SK-N-SH (cell line): Measurements from ENCODE around the gene LIMS2. TPM values are rescaled to one million over a fixed set of nuclear protein-coding genes. Genes with fewer than 3 reads are reported as not detected.

Experiments used
- CTCF ChIA-PET: fragments of 300-600, 350-600 bp; formaldehyde crosslinking; extraction: SDS; loops from one replicate; lab custom pipeline; 2021; lab: Yijun Ruan, JAX
- POLR2A ChIA-PET: fragments of 350-600 bp; sonication (Branson Sonifier 250); formaldehyde crosslinking; extraction: SDS; loops from one replicate; lab custom pipeline; 2020; ENCODE audit warnings: antibody characterized with exemption, inconsistent platforms; lab: Yijun Ruan, JAX
- DNase-seq: peaks from one replicate; pipeline ENCODE4 v3.0.0; 2012
- H2AFZ ChIP-seq: fragments of 200-600 bp; sonication (generic); 2 replicates; pipeline ENCODE4 v1.8.1; 2016; ENCODE audit warnings: antibody characterized with exemption, mild to moderate bottlenecking, low read depth
- H3F3A ChIP-seq: fragments of 200-600 bp; sonication (generic); replicated peaks from 2 replicates; pipeline ENCODE3; 2016; ENCODE audit warnings: antibody characterized with exemption, mild to moderate bottlenecking; ENCODE audit not compliant: insufficient read depth
- H3K27ac ChIP-seq, 2 experiments: fragments of 200-500 bp in 1 of 2; fragments of 200-600 bp in 1 of 2; sonication (Bioruptor generic) in 1 of 2; sonication (generic), shearing (Covaris generic) in 1 of 2; 2 replicates each; pipeline versions ENCODE4 v1.5.1 to v1.6.1; 2014 to 2016; ENCODE audit warnings: low read depth in 2 of 2, inconsistent platforms in 1 of 2, low read length in 1 of 2, mild to moderate bottlenecking in 1 of 2, mixed read lengths in 1 of 2
- H3K27me3 ChIP-seq: fragments of 200-600 bp; sonication (generic), shearing (Covaris generic); 2 replicates; pipeline ENCODE4 v1.6.1; 2016; ENCODE audit warnings: mixed run types; ENCODE audit not compliant: insufficient read depth
- H3K36me3 ChIP-seq, 2 experiments: fragments of 200-500 bp in 1 of 2; fragments of 200-600 bp in 1 of 2; sonication (Bioruptor generic) in 1 of 2; sonication (generic) in 1 of 2; replicated peaks in 1 of 2; 2 replicates each; pipeline versions ENCODE3 to v1.5.1; 2014 to 2016; ENCODE audit warnings: low read length in 1 of 2, mild to moderate bottlenecking in 1 of 2; ENCODE audit not compliant: insufficient read depth in 2 of 2, control insufficient read depth in 1 of 2
- H3K4me1 ChIP-seq, 2 experiments: fragments of 200-500 bp in 1 of 2; fragments of 200-600 bp in 1 of 2; sonication (Bioruptor generic) in 1 of 2; sonication (generic), shearing (Covaris generic) in 1 of 2; 2 replicates each; pipeline versions ENCODE4 v1.5.1 to v1.6.1; 2014 to 2016; ENCODE audit warnings: low read depth in 1 of 2, low read length in 1 of 2, mixed run types in 1 of 2; ENCODE audit not compliant: insufficient read depth in 2 of 2, control insufficient read depth in 1 of 2
- H3K4me2 ChIP-seq: fragments of 200-600 bp; sonication (generic), shearing (Covaris generic); 2 replicates; pipeline ENCODE4 v1.6.1; 2017; ENCODE audit warnings: mixed run types
- H3K4me3 ChIP-seq, 2 experiments: fragments of 200-500 bp in 1 of 2; fragments of 200-600 bp in 1 of 2; sonication (Bioruptor generic) in 1 of 2; sonication (generic), shearing (Covaris generic) in 1 of 2; 2 replicates each; pipeline versions ENCODE4 v1.5.1 to v1.8.1; 2014 to 2016; ENCODE audit warnings: low read depth in 2 of 2, inconsistent platforms in 1 of 2, low read length in 1 of 2, mild to moderate bottlenecking in 1 of 2, mixed read lengths in 1 of 2, moderate library complexity in 1 of 2
- H3K79me2 ChIP-seq: fragments of 200-600 bp; sonication (generic); 2 replicates; pipeline ENCODE4 v1.8.1; 2017; ENCODE audit warnings: mild to moderate bottlenecking; ENCODE audit not compliant: insufficient read depth
- H3K9ac ChIP-seq: fragments of 200-600 bp; sonication (generic); 2 replicates; pipeline ENCODE4 v1.6.1; 2017; ENCODE audit warnings: mixed run types
- H3K9me2 ChIP-seq: fragments of 200-600 bp; sonication (generic); 2 replicates; pipeline ENCODE4 v1.6.1; 2017; ENCODE audit warnings: mixed run types
- H3K9me3 ChIP-seq: fragments of 200-600 bp; sonication (generic); 2 replicates; pipeline ENCODE4 v1.6.1; 2017; ENCODE audit warnings: mixed run types, mild to moderate bottlenecking, moderate library complexity
- H4K20me1 ChIP-seq: fragments of 200-600 bp; sonication (generic); 2 replicates; pipeline ENCODE4 v1.6.1; 2017; ENCODE audit warnings: mild to moderate bottlenecking, mixed run types; ENCODE audit not compliant: insufficient read depth
- CHD2 ChIP-seq: fragments of 150-350 bp; IDR thresholded peaks from 2 replicates; pipeline ENCODE4 v1.6.1; 2018; ENCODE audit warnings: low read length; ENCODE audit not compliant: partially characterized antibody
- ELF1 ChIP-seq: IDR thresholded peaks from 2 replicates; pipeline ENCODE4 v1.4.0; 2012
- EP300 ChIP-seq, 2 experiments: IDR thresholded peaks; 2 replicates each; pipeline versions ENCODE4 v1.4.0 to v1.6.1; 2012; ENCODE audit warnings: borderline replicate concordance in 1 of 2, low read depth in 1 of 2, low read length in 1 of 2
- EZH2phosphoT487 ChIP-seq: fragments of 200-600 bp; sonication (generic); IDR thresholded peaks from 2 replicates; pipeline ENCODE4 v1.6.1; 2017; ENCODE audit warnings: low read depth, mixed run types, mild to moderate bottlenecking, antibody characterized with exemption, moderate library complexity, borderline replicate concordance
- FOSL2 ChIP-seq: IDR thresholded peaks from 2 replicates; pipeline ENCODE4 v1.4.0; 2012; ENCODE audit warnings: low read depth, mild to moderate bottlenecking, moderate library complexity, borderline replicate concordance
- FOXJ3 ChIP-seq: sonication (generic); formaldehyde crosslinking; IDR thresholded peaks from 2 replicates; pipeline ENCODE4 v1.5.1; 2020; ENCODE audit warnings: mild to moderate bottlenecking, missing genetic modification reagents
- GABPA ChIP-seq: IDR thresholded peaks from 2 replicates; pipeline ENCODE4 v1.4.0; 2012; ENCODE audit warnings: low read depth, mild to moderate bottlenecking
- IRF3 ChIP-seq: fragments of 150-350 bp; IDR thresholded peaks from 2 replicates; pipeline ENCODE4 v1.6.1; 2016; ENCODE audit warnings: mild to moderate bottlenecking, low read depth, low read length
- MEF2A ChIP-seq: IDR thresholded peaks from 2 replicates; pipeline ENCODE4 v1.4.0; 2012; ENCODE audit warnings: low read depth, borderline replicate concordance
- NFIC ChIP-seq: IDR thresholded peaks from 2 replicates; pipeline ENCODE4 v1.4.0; 2012; ENCODE audit warnings: borderline replicate concordance
- NRF1 ChIP-seq: IDR thresholded peaks from 2 replicates; pipeline ENCODE4 v1.6.1; 2012; ENCODE audit warnings: low read depth, mild to moderate bottlenecking, low read length
- PBX3 ChIP-seq: IDR thresholded peaks from 2 replicates; pipeline ENCODE4; 2012
- POLR2AphosphoS5 ChIP-seq: IDR thresholded peaks from 2 replicates; pipeline ENCODE4 v1.6.1; 2012; ENCODE audit warnings: low read depth, low read length
- RAD21 ChIP-seq: IDR thresholded peaks from 2 replicates; pipeline ENCODE4 v1.6.1; 2012; ENCODE audit warnings: mild to moderate bottlenecking, low read length
- REST ChIP-seq: IDR thresholded peaks from 2 replicates; pipeline ENCODE4 v1.6.1; 2012; ENCODE audit warnings: mild to moderate bottlenecking, low read depth, low read length, moderate library complexity
- RXRA ChIP-seq: IDR thresholded peaks from 2 replicates; pipeline ENCODE4 v1.4.0; 2012; ENCODE audit warnings: low read depth, mild to moderate bottlenecking, borderline replicate concordance
- SIN3A ChIP-seq: IDR thresholded peaks from 2 replicates; pipeline ENCODE4 v1.6.1; 2012; ENCODE audit warnings: low read depth, mild to moderate bottlenecking, low read length, moderate library complexity, borderline replicate concordance
- SMC3 ChIP-seq: IDR thresholded peaks from 2 replicates; pipeline ENCODE4 v1.6.1; 2012; ENCODE audit warnings: low read depth, low read length, improper control_type of control experiment
- TCF12 ChIP-seq: IDR thresholded peaks from 2 replicates; pipeline ENCODE4 v1.4.0; 2012
- USF2 ChIP-seq: fragments of 150-350 bp; IDR thresholded peaks from 2 replicates; pipeline ENCODE4 v1.6.1; 2017; ENCODE audit warnings: antibody characterized with exemption, low read length, low read depth, borderline replicate concordance
- WGBS: methylation state at CpG from one replicate; pipeline ENCODE4 v1.1.6; 2017; ENCODE audit warnings: low lambda C conversion rate; 5-methylcytosine and 5-hydroxymethylcytosine counted together
- polyA plus RNA-seq, 3 experiments: library from polyadenylated mRNA; depleted of rRNA; stranded (reverse); fragments of >200 nt; gene quantifications; 2 replicates each; pipeline ENCODE4 v1.2.3, GENCODE V29; 2012

The LIMS2 gene
- polyA plus RNA-seq, 1 of the 3 experiments (the other 2 are of a cell fraction): 2.7 TPM

- no peak overlapping the region for H2AFZ ChIP-seq
- no peaks in the 10 kb centered on the region for H3K79me2 ChIP-seq
Measured at GRCh38 chr2:127661072-127661649, 14.2 kb downstream of the LIMS2 start.

More at GRCh38 chr2:127661072-127661649, 14.2 kb downstream of the LIMS2 start:
- Histone ChIP-seq H3K27me3 (no peaks in the 10 kb centered on the region), H3K9ac (no peak overlapping the region), H3K4me1 (peaks cover 0 to 21% of the 10 kb centered on the region in 2 experiments; a peak in 1 of 4 replicates), H4K20me1 (no peaks in the 10 kb centered on the region), H3K27ac (no peak overlapping the region), H3K4me3 (no peak overlapping the region), H3K36me3 (no peaks in the 10 kb centered on the region), H3K4me2 (no peak overlapping the region), H3K9me2 (no peaks in the 10 kb centered on the region), H3F3A (no peaks in the 10 kb centered on the region), H3K9me3 (no peaks in the 10 kb centered on the region)
- WGBS: 95% methylated on average over 7 of the region's 14 CpGs
- DNase-seq: no peak
- TF ChIP-seq GABPA (no peak), PBX3 (no peak), RAD21 (no peak), RXRA (no peak), POLR2AphosphoS5 (no peak), USF2 (no peak), SMC3 (no peak), FOXJ3 (CRISPR knock-in tag) (no peak), REST (no peak), CHD2 (no peak), SIN3A (no peak), ELF1 (no peak), EZH2phosphoT487 (no peak), EP300 (IDR thresholded peaks at IDR 0.05; ENCODE audit: borderline replicate concordance in 1 of 2, low read depth in 1 of 2, low read length in 1 of 2) (no peak), MEF2A (no peak), NFIC (no peak), FOSL2 (no peak), NRF1 (no peak), TCF12 (no peak), IRF3 (no peak)
- ChIA-PET POLR2A (no interaction called here), CTCF (interaction anchor here (1.9 kb wide), 1 partner anchor 11 kb away, joined by 11 read pairs; no protein-coding TSS in a partner anchor)
